ENCODE measurements around the gene CASZ1. TPM values are rescaled to one million over a fixed set of nuclear protein-coding genes. Genes with fewer than 3 reads are reported as not detected.

CASZ1 gene
- total RNA-seq, 1 donor from 2014 or later, result 18.3 TPM

DNA sequence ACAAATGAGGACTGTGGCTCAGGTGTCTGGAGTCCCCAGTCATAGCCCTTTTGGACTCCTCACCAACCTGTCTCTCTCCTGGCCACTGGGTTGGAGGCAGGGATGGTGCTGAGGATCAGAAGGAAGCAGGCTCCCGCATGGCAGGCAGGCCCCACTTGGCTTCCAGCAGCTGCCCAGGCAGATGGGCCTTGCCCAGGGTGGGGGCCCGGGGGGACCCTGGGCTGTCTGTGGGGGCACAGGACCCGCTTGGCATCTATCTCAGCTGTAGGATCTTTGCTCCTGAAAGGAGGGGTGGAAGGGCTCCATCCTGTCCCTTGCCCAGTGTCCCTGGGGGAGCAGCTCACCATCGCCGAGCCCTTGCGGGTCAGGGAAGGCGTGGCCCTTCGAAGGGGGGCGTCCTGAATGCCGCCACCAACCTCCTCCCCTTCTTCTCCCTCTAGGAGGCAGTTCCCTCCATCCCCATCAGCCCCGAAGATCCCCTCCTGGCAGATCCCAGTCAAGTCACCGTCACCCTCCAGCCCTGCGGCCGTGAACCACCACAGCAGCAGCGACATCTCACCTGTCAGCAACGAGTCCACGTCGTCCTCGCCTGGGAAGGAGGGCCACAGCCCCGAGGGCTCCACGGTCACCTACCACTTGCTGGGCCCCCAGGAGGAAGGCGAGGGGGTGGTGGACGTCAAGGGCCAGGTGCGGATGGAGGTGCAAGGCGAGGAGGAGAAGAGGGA, 167.2 kb downstream of the CASZ1 start:
- Mint-ChIP-seq H3K4me3 (ENCODE audit: unreplicated experiment) (no peak overlapping the region), H3K27ac (ENCODE audit: unreplicated experiment) (no peak overlapping the region), H3K27me3 (ENCODE audit: unreplicated experiment) (peaks cover 4% of the 10 kb centered on the region), H3K36me3 (ENCODE audit: unreplicated experiment) (no peaks in the 10 kb centered on the region), H3K9me3 (ENCODE audit: unreplicated experiment) (peaks cover 4% of the 10 kb centered on the region), H3K4me1 (ENCODE audit: low read depth, unreplicated experiment) (peaks cover 13% of the 10 kb centered on the region)
- no peak for DNase-seq
- TF ChIP-seq, protein P1, sequence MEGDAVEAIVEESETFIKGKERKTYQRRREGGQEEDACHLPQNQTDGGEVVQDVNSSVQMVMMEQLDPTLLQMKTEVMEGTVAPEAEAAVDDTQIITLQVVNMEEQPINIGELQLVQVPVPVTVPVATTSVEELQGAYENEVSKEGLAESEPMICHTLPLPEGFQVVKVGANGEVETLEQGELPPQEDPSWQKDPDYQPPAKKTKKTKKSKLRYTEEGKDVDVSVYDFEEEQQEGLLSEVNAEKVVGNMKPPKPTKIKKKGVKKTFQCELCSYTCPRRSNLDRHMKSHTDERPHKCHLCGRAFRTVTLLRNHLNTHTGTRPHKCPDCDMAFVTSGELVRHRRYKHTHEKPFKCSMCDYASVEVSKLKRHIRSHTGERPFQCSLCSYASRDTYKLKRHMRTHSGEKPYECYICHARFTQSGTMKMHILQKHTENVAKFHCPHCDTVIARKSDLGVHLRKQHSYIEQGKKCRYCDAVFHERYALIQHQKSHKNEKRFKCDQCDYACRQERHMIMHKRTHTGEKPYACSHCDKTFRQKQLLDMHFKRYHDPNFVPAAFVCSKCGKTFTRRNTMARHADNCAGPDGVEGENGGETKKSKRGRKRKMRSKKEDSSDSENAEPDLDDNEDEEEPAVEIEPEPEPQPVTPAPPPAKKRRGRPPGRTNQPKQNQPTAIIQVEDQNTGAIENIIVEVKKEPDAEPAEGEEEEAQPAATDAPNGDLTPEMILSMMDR (IDR thresholded peaks at IDR 0.05; ENCODE audit: partially characterized antibody, unreplicated experiment), result no peak

DNA sequence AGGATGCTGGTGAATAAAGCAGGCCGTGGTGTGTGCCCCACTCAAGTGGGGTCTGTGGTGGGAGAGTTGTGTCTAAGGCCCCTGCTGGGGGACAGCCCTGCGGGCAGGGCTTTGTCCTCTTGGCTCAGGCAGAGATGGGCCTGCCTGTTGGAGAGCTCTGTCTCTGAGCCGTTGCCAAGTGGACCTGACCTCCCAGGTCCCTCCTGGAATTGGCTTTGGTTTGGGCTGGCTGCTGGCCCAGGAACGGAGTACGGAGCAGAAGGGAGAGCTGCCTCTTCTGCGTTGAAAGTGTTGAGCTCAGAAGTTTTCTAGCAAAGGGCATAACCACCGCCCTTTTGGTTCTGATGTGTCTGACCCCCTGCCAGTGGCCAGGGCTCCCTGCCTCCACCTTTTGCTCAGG, 167.8 kb downstream of the CASZ1 start:
- no peak for DNase-seq
- H3K4me3 Mint-ChIP-seq (ENCODE audit: unreplicated experiment), result no peak overlapping the region
- TF ChIP-seq, protein P1 (IDR thresholded peaks at IDR 0.05; ENCODE audit: partially characterized antibody, unreplicated experiment), result no peak
- no peak overlapping the region for H3K27ac Mint-ChIP-seq (ENCODE audit: unreplicated experiment)
- H3K27me3 Mint-ChIP-seq (ENCODE audit: unreplicated experiment), result peaks cover 4% of the 10 kb centered on the region
- H3K36me3 Mint-ChIP-seq (ENCODE audit: unreplicated experiment), result no peaks in the 10 kb centered on the region
- peaks cover 11% of the 10 kb centered on the region for H3K4me1 Mint-ChIP-seq (ENCODE audit: low read depth, unreplicated experiment)
- H3K9me3 Mint-ChIP-seq (ENCODE audit: unreplicated experiment), result peaks cover 3% of the 10 kb centered on the region

DNA sequence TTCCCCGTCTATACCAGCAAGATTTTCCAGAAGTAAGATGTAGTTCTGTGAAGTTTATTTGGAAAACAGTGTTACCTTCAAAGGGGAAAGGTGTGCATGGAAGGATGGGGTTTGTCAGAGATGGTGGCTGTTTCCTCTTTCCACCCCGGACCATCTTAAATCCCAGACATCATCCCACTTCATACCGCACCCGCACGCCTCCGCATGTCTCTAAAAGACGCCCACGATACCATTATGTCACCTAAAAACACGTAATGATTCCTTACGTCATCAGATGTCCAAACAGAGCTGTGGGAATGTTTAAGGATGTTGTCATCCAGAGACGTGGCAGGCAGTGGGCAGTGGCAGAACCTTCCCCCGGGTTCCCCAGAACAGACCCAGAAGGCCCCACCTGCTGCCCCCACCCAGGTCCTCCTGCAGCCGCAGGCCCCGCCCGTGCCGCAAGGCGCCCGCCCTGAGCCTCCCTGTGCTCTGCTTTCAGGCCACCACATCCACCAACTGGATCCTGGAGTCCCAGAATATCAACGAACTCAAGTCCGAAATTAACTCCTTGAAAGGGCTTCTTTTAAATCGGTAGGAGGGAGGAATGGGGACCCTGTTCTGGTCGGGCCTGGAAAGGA, 169.5 kb downstream of the CASZ1 start:
- TF ChIP-seq, protein P1 (IDR thresholded peaks at IDR 0.05; ENCODE audit: partially characterized antibody, unreplicated experiment), result no peak
- Mint-ChIP-seq H3K4me1 (ENCODE audit: low read depth, unreplicated experiment) (peaks cover 14% of the 10 kb centered on the region), H3K4me3 (ENCODE audit: unreplicated experiment) (no peak overlapping the region), H3K27me3 (ENCODE audit: unreplicated experiment) (peaks cover 9% of the 10 kb centered on the region), H3K27ac (ENCODE audit: unreplicated experiment) (no peak overlapping the region), H3K9me3 (ENCODE audit: unreplicated experiment) (peaks cover 4% of the 10 kb centered on the region), H3K36me3 (ENCODE audit: unreplicated experiment) (no peaks in the 10 kb centered on the region)
- no peak for DNase-seq

DNA sequence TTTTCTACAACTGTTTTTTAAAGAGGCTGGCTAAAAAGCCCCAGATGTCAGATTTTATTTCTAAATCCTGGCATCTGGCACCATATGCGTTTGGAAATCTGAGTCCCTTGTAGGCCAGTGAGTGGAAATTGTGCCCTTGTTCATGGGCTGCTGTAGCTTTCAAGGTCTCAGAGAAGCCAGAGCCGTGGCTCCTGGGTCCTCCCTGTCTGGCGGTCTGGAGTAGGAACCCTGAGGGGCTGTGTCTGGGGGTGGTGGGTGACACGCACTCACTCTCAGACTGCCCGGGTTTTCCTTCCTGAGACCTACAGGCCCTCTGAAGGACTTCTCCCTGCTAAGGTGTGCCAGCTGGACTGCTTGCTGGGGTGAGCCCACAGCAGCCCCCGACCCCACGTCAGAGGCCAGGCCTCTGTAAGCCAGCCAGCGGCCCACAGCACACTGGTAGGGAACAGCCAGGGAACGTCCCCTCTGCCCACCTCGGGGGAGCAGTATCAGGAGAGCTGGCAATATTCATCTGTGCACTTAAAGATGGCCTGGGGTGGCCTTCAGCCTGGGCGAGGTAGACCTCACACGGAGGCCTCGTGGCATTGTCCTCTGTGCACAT, 170.2 kb downstream of the CASZ1 start:
- H3K9me3 Mint-ChIP-seq (ENCODE audit: unreplicated experiment), result peaks cover 4% of the 10 kb centered on the region
- H3K4me1 Mint-ChIP-seq (ENCODE audit: low read depth, unreplicated experiment), result peaks cover 14% of the 10 kb centered on the region
- no peak for DNase-seq
- TF ChIP-seq, protein P1 (IDR thresholded peaks at IDR 0.05; ENCODE audit: partially characterized antibody, unreplicated experiment), result no peak
- H3K36me3 Mint-ChIP-seq (ENCODE audit: unreplicated experiment), result no peaks in the 10 kb centered on the region
- H3K4me3 Mint-ChIP-seq (ENCODE audit: unreplicated experiment), result no peak overlapping the region
- H3K27ac Mint-ChIP-seq (ENCODE audit: unreplicated experiment), result no peak overlapping the region
- peaks cover 9% of the 10 kb centered on the region for H3K27me3 Mint-ChIP-seq (ENCODE audit: unreplicated experiment)

DNA sequence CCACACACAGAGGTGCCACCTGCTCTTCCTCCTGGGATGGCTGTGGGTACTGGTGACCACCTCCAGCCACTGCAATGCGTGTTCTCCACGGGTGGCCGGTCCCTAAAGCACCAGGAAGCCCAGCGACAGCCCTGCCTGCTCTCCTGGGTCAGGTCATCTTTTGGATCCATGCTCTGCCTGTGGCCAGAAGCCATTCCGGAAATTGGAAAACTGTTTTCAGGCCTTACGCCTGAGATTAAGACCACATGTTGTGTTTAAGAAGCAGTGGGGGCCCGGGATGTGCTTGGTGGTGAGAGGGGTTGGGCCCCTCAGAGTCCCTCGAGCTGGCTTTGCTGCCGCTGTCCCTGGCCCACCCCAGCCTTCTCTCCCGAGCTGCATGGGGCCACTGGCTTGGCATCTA, 170.9 kb downstream of the CASZ1 start:
- H3K9me3 Mint-ChIP-seq (ENCODE audit: unreplicated experiment), result peaks cover 4% of the 10 kb centered on the region
- TF ChIP-seq, protein P1 (IDR thresholded peaks at IDR 0.05; ENCODE audit: partially characterized antibody, unreplicated experiment), result no peak
- no peak overlapping the region for H3K4me3 Mint-ChIP-seq (ENCODE audit: unreplicated experiment)
- H3K27me3 Mint-ChIP-seq (ENCODE audit: unreplicated experiment), result peaks cover 7% of the 10 kb centered on the region
- DNase-seq, result no peak
- H3K36me3 Mint-ChIP-seq (ENCODE audit: unreplicated experiment), result no peaks in the 10 kb centered on the region
- no peak overlapping the region for H3K27ac Mint-ChIP-seq (ENCODE audit: unreplicated experiment)
- peaks cover 14% of the 10 kb centered on the region for H3K4me1 Mint-ChIP-seq (ENCODE audit: low read depth, unreplicated experiment)
